GM12875 (cell line): Measurements from ENCODE around the gene UNC13A.

Source experiments
- H3K4me3 ChIP-seq: one replicate; pipeline ENCODE4 v1.5.1; 2011; ENCODE audit warnings: low read depth, low read length, control low read depth
- CTCF ChIP-seq: IDR thresholded peaks from 2 replicates; pipeline ENCODE4 v1.5.1; 2011; ENCODE audit warnings: low read depth, mild to moderate bottlenecking, control low read depth, inconsistent platforms, low read length, moderate library complexity, borderline replicate concordance; ENCODE audit not compliant: insufficient read depth

Gene UNC13A

GRCh38 chr19:17605761-17606589, 82.2 kb downstream of the UNC13A start:
- TF ChIP-seq CTCF = peak; percentile 91
- H3K4me3 ChIP-seq = peak overlapping the region; percentile 51

- no peak for TF ChIP-seq CTCF
- H3K4me3 ChIP-seq = no peak overlapping the region
Measured at GRCh38 chr19:17605117-17605516, 83.0 kb downstream of the UNC13A start.

- no peak overlapping the region for H3K4me3 ChIP-seq
- no peak for TF ChIP-seq CTCF
Measured at GRCh38 chr19:17604372-17605025, 83.7 kb downstream of the UNC13A start.

DNA sequence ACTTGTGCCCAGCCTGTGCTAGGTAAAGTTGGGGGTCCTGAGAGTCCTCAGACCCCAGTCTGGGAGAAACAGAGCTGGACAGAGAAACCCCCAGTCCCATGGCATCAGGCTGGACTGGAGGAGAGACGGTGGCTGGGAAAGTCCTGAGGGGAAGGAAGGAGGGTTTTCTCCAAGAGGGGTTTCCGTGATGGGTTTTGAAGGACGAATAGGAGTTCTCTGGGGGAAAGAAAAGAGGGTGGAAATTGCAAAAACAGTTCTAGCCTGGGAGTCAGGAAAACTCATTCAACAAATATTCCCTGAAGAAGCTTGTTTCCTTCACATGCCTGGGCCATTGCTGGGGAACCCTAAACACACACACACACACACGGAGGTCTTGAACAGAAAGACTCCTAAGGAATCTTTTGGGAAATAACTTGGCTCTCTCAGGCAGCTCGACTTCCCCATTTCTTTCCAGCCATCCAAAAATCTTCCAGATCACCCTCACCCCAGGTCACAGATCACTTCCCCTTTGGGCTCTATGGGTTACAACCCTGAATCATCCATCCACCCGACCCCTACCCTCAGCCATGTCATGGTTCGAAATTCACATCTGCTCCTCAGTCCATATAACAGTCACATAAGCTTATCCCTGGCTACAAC, 85.2 kb downstream of the UNC13A start:
- TF ChIP-seq CTCF = no peak
- H3K4me3 ChIP-seq = no peak overlapping the region

DNA sequence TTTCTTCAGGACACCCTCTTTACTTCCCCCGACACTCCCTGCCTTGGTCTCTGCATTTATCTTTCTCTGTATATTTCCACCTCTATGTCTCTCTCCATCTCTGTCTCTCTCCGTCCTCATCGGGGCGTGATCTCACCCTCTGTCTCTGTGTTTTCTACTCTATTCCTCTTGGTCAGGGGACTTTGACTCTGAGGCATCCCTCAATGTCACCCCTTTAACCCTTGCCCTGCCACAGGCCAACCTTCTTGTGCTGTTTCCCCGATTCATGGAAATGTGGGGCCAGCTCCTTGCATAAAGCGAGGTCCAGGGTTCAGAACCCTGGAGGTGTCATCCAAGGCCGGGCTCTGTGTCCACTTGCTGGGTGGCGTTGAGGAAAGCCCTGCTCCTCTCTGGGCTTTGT, 85.9 kb downstream of the UNC13A start:
- no peak overlapping the region for H3K4me3 ChIP-seq
- TF ChIP-seq CTCF = no peak

- no peak for TF ChIP-seq CTCF
- H3K4me3 ChIP-seq = no peak overlapping the region
Measured at GRCh38 chr19:17601683-17602082, 86.5 kb downstream of the UNC13A start.
